DOHH2 (cell line): ENCODE results near the gene MFRP.

Experiments used
- EZH2phosphoT487 ChIP-seq: fragments of 200-600 bp; sonication (generic); IDR thresholded peaks from 2 replicates; pipeline ENCODE4 v1.6.1; 2017; ENCODE audit warnings: borderline replicate concordance, mild to moderate bottlenecking, antibody characterized with exemption, low read length, moderate library complexity, mixed read lengths
- TF ChIP-seq, protein P1 (sequence below): fragments of 200-600 bp; sonication (generic); IDR thresholded peaks from one replicate; pipeline ENCODE4 v1.5.1; 2014; ENCODE audit warnings: antibody characterized with exemption, mild to moderate bottlenecking, low read depth, low read length; ENCODE audit not compliant: poor library complexity, severe bottlenecking

DNA sequence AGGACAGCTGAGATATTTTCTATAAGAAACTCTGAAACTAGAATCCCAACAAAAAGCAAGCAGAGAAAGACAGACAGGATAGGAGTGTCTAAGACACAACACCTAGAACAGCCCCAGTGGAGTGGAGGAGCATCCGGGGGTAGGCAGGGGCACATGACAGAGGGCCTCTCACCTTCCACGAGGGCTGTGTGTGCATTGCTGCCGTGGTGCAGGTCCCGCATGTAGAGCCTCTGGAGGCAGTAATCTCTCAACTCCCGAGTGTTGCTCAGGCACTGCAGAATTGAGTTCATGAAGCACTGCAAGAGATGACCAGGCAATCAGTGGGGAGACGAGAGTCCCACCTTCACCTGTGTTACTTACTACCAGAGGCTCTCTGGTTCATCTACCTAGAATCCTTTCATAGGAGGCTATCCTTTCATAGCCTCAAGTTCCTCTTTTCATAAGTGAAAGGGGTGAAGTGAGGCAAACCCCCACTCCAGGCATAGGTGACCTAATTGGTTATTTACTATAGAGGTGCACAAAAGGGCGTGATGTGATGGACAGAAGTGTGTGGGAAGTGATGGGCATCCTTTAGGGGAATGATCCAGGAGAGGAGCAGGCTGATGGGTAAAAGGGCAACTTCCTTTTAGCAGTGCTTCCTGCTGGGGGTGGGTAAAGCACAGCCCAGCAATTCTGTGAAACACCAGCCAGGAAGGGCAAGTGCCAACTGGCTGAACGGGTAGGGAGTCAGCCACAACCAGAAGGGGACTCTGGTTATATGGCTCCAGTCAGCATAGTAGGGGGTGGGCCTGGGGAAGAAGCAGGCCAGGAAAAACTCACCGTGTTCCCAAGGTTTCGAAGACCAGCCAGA lies 13.1 kb upstream of the MFRP start:
- TF ChIP-seq, protein P1, sequence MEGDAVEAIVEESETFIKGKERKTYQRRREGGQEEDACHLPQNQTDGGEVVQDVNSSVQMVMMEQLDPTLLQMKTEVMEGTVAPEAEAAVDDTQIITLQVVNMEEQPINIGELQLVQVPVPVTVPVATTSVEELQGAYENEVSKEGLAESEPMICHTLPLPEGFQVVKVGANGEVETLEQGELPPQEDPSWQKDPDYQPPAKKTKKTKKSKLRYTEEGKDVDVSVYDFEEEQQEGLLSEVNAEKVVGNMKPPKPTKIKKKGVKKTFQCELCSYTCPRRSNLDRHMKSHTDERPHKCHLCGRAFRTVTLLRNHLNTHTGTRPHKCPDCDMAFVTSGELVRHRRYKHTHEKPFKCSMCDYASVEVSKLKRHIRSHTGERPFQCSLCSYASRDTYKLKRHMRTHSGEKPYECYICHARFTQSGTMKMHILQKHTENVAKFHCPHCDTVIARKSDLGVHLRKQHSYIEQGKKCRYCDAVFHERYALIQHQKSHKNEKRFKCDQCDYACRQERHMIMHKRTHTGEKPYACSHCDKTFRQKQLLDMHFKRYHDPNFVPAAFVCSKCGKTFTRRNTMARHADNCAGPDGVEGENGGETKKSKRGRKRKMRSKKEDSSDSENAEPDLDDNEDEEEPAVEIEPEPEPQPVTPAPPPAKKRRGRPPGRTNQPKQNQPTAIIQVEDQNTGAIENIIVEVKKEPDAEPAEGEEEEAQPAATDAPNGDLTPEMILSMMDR = no peak
- no peak for TF ChIP-seq EZH2phosphoT487
